Neural progenitor cell (in vitro differentiated cells): ENCODE data around the gene TUBB6. TPM values are rescaled to one million over a fixed set of nuclear protein-coding genes. Genes with fewer than 3 reads are reported as not detected.

Source experiments
- DNase-seq: peaks from one replicate; pipeline ENCODE4 v3.0.0-alpha.2; 2016; ENCODE audit warnings: low spot score
- H2AFZ ChIP-seq: fragments of 200-600 bp; sonication (generic); replicated peaks from 2 replicates; pipeline ENCODE4 v1.6.1; 2016; ENCODE audit warnings: antibody characterized with exemption
- H3F3A ChIP-seq: fragments of 200-600 bp; sonication (generic); 2 replicates; pipeline ENCODE4 v1.6.1; 2016; ENCODE audit warnings: antibody characterized with exemption, low read depth
- H3K27ac ChIP-seq: fragments of 200-600 bp; sonication (generic); 2 replicates; pipeline ENCODE4 v1.5.1; 2016; ENCODE audit warnings: mild to moderate bottlenecking
- H3K27me3 ChIP-seq: fragments of 200-600 bp; sonication (generic); 2 replicates; pipeline ENCODE4 v1.6.1; 2016; ENCODE audit warnings: mild to moderate bottlenecking, moderate library complexity
- H3K36me3 ChIP-seq: fragments of 200-600 bp; sonication (generic); 2 replicates; pipeline ENCODE4 v1.5.1; 2016
- H3K4me1 ChIP-seq: fragments of 200-600 bp; sonication (generic); 2 replicates; pipeline ENCODE4 v1.6.1; 2016; ENCODE audit warnings: mixed run types
- H3K4me2 ChIP-seq: fragments of 200-600 bp; sonication (generic); 2 replicates; pipeline ENCODE4 v1.6.1; 2016
- H3K4me3 ChIP-seq: fragments of 200-600 bp; sonication (generic); 2 replicates; pipeline ENCODE4 v1.5.1; 2016
- H3K79me2 ChIP-seq: fragments of 200-600 bp; sonication (generic); 2 replicates; pipeline ENCODE4 v1.6.1; 2016; ENCODE audit warnings: low read depth
- H3K9ac ChIP-seq: fragments of 200-600 bp; sonication (generic); 2 replicates; pipeline ENCODE4 v1.6.1; 2016
- H3K9me3 ChIP-seq: fragments of 200-600 bp; sonication (generic); 2 replicates; pipeline ENCODE4 v1.5.1; 2016; ENCODE audit warnings: low read depth
- H4K20me1 ChIP-seq: fragments of 200-600 bp; sonication (generic); 2 replicates; pipeline ENCODE4 v1.6.1; 2016; ENCODE audit warnings: low read depth
- H3K27ac Mint-ChIP-seq: 3 replicates; pipeline ENCODE4 v1.8.0; 2021; ENCODE audit warnings: mixed read lengths
- H3K27me3 Mint-ChIP-seq: 2 replicates; pipeline ENCODE4 v1.8.0; 2022; ENCODE audit warnings: low read depth, mild to moderate bottlenecking, inconsistent platforms, moderate library complexity, mixed read lengths; ENCODE audit not compliant: insufficient read depth
- H3K36me3 Mint-ChIP-seq: 3 replicates; pipeline ENCODE4 v1.8.0; 2021; ENCODE audit warnings: mixed read lengths
- H3K4me1 Mint-ChIP-seq: 3 replicates; pipeline ENCODE4 v1.8.0; 2021; ENCODE audit warnings: mixed read lengths
- H3K4me3 Mint-ChIP-seq: 3 replicates; pipeline ENCODE4 v1.8.0; 2021; ENCODE audit warnings: mild to moderate bottlenecking, moderate library complexity, mixed read lengths
- H3K9me3 Mint-ChIP-seq: 3 replicates; pipeline ENCODE4 v1.8.0; 2020; ENCODE audit warnings: mixed read lengths
- EZH2 ChIP-seq: fragments of 200-600 bp; sonication (generic); IDR thresholded peaks from 2 replicates; pipeline ENCODE4 v1.6.1; 2017; ENCODE audit warnings: antibody characterized with exemption, mild to moderate bottlenecking, moderate library complexity
- EZH2phosphoT487 ChIP-seq: fragments of 200-600 bp; sonication (generic); IDR thresholded peaks from 2 replicates; pipeline ENCODE4 v1.6.1; 2017; ENCODE audit warnings: antibody characterized with exemption
- total RNA-seq: library from RNA; depleted of rRNA; stranded (reverse); fragments of >200 nt; gene quantifications from 2 replicates; pipeline ENCODE4 v1.2.3, GENCODE V29; 2015; ENCODE audit warnings: low replicate concordance
- TF ChIP-seq, protein P1 (sequence below): fragments of 200-600 bp; sonication (generic); IDR thresholded peaks from 2 replicates; pipeline ENCODE4 v1.5.1; 2017; ENCODE audit warnings: antibody characterized with exemption, mild to moderate bottlenecking

TUBB6 gene
- total RNA-seq, 1 donor from 2014 or later, result 92.7 TPM

DNA sequence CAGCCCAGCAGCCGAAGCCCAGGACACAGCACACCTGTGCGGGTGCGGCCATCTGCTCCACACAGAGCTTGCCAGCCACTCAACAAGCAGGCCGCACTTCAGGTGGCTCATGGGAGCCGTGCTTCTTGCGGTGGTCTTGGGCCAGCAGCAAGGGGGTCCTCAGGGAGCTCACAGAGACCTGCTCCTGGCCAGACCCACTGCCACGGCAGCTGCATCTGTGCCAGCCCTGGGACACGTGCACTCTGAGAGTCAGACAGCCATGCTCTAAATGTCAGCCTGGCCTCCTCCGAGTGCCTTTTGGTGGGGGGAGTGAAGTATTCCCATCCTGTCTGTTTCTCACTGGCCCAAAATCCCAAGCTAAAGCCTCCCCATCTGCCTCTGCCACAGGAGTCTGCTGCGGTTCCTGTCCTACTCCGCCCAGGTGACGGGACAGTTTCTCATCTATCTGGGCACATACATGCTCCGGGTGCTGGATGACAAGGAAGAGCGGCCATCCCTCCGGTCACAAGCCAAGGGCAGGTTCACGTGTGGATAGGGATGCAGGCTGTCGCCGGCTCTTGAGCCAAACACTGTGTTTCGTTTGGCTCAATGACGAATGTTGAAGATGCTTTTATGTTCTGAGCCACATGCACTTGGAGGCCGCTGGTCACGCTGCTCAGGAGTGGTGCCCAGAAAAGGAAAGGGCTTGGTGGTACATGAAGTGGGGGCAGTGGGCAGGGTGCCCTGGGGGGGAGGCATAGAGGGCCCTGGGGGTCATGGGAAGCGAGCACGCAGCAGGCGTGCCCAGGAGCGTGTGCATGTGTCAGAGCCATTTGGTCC is 31.1 kb upstream of the TUBB6 start:
- H3K4me3 Mint-ChIP-seq, result peak overlapping the region; percentile 56
- Histone ChIP-seq H3F3A (peaks cover 31% of the 10 kb centered on the region), H3K4me3 (no peak overlapping the region), H3K4me2 (no peak overlapping the region), H3K36me3 (no peaks in the 10 kb centered on the region), H2AFZ (no peak overlapping the region), H4K20me1 (no peaks in the 10 kb centered on the region), H3K4me1 (peaks cover 12% of the 10 kb centered on the region), H3K27ac (no peak overlapping the region), H3K9ac (no peak overlapping the region), H3K79me2 (no peaks in the 10 kb centered on the region), H3K9me3 (no peaks in the 10 kb centered on the region), H3K27me3 (no peaks in the 10 kb centered on the region)
- no peak overlapping the region for H3K27ac Mint-ChIP-seq
- no peaks in the 10 kb centered on the region for H3K36me3 Mint-ChIP-seq
- no peak for TF ChIP-seq EZH2phosphoT487
- TF ChIP-seq, protein P1, sequence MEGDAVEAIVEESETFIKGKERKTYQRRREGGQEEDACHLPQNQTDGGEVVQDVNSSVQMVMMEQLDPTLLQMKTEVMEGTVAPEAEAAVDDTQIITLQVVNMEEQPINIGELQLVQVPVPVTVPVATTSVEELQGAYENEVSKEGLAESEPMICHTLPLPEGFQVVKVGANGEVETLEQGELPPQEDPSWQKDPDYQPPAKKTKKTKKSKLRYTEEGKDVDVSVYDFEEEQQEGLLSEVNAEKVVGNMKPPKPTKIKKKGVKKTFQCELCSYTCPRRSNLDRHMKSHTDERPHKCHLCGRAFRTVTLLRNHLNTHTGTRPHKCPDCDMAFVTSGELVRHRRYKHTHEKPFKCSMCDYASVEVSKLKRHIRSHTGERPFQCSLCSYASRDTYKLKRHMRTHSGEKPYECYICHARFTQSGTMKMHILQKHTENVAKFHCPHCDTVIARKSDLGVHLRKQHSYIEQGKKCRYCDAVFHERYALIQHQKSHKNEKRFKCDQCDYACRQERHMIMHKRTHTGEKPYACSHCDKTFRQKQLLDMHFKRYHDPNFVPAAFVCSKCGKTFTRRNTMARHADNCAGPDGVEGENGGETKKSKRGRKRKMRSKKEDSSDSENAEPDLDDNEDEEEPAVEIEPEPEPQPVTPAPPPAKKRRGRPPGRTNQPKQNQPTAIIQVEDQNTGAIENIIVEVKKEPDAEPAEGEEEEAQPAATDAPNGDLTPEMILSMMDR, result no peak
- no peak for TF ChIP-seq EZH2
- no peaks in the 10 kb centered on the region for H3K9me3 Mint-ChIP-seq
- DNase-seq, result no peak
- H3K4me1 Mint-ChIP-seq, result peaks cover 47% of the 10 kb centered on the region
- peaks cover 19% of the 10 kb centered on the region for H3K27me3 Mint-ChIP-seq

DNA sequence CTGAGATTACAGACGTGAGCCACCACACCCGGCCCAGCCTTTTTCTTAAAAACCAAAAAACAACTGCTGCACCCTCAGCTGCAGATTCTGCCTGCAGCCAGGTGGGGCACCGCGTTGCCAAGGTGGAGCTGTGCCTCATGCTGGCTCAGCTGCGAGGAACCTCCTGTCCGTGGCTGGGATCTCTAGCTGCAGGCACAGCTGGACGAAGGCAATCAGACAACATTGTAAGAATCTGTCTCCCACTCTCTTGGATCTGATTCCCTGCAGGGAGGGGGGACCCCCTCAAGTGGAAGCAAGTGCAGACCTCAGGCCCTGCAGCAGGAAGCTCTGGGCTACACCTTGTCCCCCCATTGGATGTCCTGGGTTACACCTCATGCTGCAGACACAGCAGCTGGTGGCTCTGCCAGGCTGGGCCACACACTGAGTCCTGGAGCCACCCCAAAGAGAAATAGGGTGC is 29.8 kb upstream of the TUBB6 start:
- Histone ChIP-seq H3K36me3 (no peaks in the 10 kb centered on the region), H2AFZ (no peak overlapping the region), H3K9ac (no peak overlapping the region), H3F3A (peaks cover 31% of the 10 kb centered on the region), H3K4me1 (peaks cover 12% of the 10 kb centered on the region), H3K27ac (peak overlapping the region; percentile 75), H4K20me1 (no peaks in the 10 kb centered on the region), H3K4me2 (peak overlapping the region; percentile 29), H3K27me3 (no peaks in the 10 kb centered on the region), H3K4me3 (no peak overlapping the region), H3K9me3 (no peaks in the 10 kb centered on the region), H3K79me2 (no peaks in the 10 kb centered on the region)
- DNase-seq, result peak; percentile 38
- H3K27me3 Mint-ChIP-seq, result peaks cover 21% of the 10 kb centered on the region
- peaks cover 60% of the 10 kb centered on the region for H3K4me1 Mint-ChIP-seq
- no peaks in the 10 kb centered on the region for H3K36me3 Mint-ChIP-seq
- no peaks in the 10 kb centered on the region for H3K9me3 Mint-ChIP-seq
- TF ChIP-seq EZH2phosphoT487 (no peak), EZH2 (no peak)
- TF ChIP-seq, protein P1, result peak; percentile 24
- peak overlapping the region; percentile 81 for H3K27ac Mint-ChIP-seq
- peak overlapping the region; percentile 55 for H3K4me3 Mint-ChIP-seq

DNA sequence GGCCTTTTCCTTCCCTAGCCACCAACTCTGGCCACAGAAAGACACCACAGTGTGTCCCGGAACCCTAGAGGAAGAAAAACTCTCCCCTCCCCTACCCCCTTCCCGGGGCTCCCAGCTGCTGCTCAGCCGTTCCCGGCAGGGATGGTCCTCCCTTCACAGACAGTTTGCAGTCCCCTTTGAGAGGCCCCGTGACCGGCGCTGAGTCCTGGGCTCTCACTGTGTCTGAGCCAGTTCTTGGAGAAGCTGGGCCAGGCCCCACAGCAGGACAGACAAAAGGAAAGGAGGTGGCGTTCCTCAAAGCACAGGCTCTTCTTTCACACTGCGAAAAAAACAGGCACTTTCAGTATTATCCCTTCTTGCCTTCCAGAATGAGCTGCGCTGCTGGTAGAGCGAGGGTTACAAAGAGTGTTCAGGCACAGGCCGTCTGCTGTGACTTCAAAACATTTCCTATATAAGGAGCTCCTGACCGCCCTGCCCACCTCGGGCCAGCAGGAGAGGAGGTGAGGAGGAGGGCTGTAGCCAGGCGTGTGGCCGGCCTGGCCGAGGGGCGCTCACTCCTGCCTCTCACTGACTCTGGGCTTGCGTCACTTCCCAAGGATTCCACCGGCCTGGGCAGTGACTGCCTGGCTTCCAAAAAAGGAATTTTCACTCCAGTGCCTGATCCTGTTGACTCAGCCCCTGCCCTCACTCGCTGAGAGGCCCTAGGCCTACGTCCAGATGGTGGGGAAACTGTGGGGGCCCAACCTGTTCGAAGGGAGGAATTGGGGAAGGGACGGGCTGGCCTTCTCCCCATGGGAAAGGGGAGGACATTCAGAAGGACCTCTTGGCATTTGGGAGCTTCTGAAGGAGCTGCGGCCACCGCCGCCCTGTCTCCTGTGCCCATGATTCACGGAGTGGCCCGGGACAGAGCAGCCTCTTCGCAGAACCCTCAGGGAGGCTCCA is 29.0 kb upstream of the TUBB6 start:
- Mint-ChIP-seq H3K27me3 (peaks cover 19% of the 10 kb centered on the region), H3K4me1 (peaks cover 55% of the 10 kb centered on the region), H3K36me3 (no peaks in the 10 kb centered on the region), H3K27ac (peak overlapping the region; percentile 98), H3K4me3 (peak overlapping the region; percentile 78), H3K9me3 (no peaks in the 10 kb centered on the region)
- Histone ChIP-seq H3K9me3 (no peaks in the 10 kb centered on the region), H3F3A (peaks cover 31% of the 10 kb centered on the region), H4K20me1 (no peaks in the 10 kb centered on the region), H3K4me1 (peaks cover 12% of the 10 kb centered on the region), H3K4me2 (peak overlapping the region; percentile 29), H3K27me3 (no peaks in the 10 kb centered on the region), H3K79me2 (no peaks in the 10 kb centered on the region), H3K9ac (no peak overlapping the region), H3K36me3 (no peaks in the 10 kb centered on the region), H3K4me3 (no peak overlapping the region), H2AFZ (peak overlapping the region; percentile 52), H3K27ac (peak overlapping the region; percentile 75)
- TF ChIP-seq EZH2phosphoT487 (no peak), EZH2 (no peak)
- TF ChIP-seq, protein P1, result peak; percentile 12
- DNase-seq, result peak; percentile 87
